Caki2 (cell line): ENCODE data around the gene LANCL2. TPM values are rescaled to one million over a fixed set of nuclear protein-coding genes. Genes with fewer than 3 reads are reported as not detected.
"Not testable (repeated sequence)": the region's sequence is repeated elsewhere in the genome, so short reads cannot be mapped to it uniquely, and the experiment has no call there.

Experiments used
- DNase-seq: peaks from one replicate; pipeline ENCODE4 v3.0.0-alpha.2; 2015; ENCODE audit warnings: low read depth
- in situ Hi-C: cut with HindIII; loops from 2 replicates; pipeline ENCODE4 v1.10.0; 2016; ENCODE audit warnings: low sequenced_read_pairs, low pct_unique_long_range_greater_than_20kb, mixed read lengths
- total RNA-seq: library from RNA; depleted of rRNA; stranded (reverse); fragments of >200 nt; shearing (Covaris generic); gene quantifications from 2 replicates; pipeline ENCODE4 v1.2.3, GENCODE V29; 2014; ENCODE audit warnings: low replicate concordance

The LANCL2 gene
- total RNA-seq, 1 experiment from 2014 or later, result 14.2 TPM

DNA sequence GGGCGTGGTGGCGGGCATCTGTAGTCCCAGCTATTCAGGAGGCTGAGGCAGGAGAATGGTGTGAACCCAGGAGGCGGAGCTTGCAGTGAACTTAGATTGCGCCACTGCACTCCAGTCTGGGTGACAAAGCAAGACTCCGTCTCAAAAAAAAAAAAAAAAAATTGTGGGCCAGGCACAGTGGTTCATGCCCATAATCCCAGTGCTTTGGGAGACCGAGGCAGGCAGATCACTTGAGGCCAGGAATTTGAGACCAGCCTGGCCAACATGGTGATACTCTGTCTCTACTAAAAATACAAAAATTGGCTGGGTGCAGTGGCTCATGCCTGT, 12.2 kb upstream of the LANCL2 start:
- DNase-seq, in situ Hi-C loops: not testable (repeated sequence)

DNA sequence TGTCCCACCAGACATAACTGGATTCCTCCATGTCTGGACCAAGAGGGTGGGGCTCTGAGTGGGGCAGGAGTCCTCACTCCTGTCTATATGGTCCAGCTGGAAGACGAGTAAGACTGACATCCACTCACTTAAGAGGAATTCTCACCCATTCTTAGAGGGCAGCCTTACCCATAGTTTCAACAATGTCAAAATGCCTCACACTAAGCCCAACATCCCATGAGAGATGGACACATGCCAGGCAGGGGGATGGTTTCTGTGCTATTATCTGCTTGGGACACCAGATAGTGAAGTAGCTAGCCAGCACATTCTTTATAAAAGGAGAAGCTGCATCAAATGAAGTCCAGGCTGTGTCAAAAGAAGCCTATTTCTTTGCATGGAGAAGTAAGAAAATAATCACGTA, 4.7 kb upstream of the LANCL2 start:
- in situ Hi-C loops, result no loop called here
- DNase-seq, result no peak

DNA sequence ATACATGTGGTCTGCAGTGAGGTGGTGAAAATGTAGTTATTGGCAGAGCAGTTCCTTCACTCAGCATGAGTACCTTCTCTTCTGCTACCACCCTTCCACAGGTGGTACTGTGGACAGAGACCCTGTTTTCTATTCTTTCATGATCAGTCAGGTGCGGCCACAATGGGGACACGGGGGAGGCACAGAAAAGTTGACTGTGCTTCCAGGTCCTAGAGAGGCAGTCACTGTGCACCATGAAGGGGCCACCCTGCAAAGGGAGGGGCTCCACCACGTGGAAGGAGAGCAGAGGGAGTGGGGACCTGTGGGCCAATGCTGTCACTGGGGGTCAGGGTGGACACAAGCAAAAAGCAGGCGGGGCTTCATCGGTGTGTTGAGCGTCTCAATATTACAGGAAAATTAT, 3.6 kb upstream of the LANCL2 start:
- in situ Hi-C loops, result no loop called here
- DNase-seq, result no peak

DNA sequence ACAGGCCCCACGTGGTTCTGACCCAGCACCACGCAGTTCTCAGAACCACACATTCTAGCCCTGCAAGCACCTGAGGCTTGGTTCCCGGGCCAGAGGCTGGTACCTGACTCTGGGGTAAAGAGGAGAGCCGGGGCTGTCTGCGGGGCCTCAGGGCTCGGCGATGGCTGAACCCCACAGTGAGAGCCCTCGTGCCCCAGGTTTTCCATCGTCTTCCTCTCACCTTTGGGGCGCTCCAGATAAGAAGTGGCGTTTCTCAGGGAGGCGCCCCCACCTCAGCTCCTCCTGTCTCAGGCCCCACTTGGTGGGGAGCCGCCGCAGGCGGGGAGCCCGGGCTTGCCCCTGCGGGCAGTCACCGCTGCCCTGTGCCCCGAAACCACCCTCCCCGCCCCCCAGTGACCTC, 2.2 kb upstream of the LANCL2 start:
- in situ Hi-C loops, result no loop called here
- DNase-seq, result no peak

DNA sequence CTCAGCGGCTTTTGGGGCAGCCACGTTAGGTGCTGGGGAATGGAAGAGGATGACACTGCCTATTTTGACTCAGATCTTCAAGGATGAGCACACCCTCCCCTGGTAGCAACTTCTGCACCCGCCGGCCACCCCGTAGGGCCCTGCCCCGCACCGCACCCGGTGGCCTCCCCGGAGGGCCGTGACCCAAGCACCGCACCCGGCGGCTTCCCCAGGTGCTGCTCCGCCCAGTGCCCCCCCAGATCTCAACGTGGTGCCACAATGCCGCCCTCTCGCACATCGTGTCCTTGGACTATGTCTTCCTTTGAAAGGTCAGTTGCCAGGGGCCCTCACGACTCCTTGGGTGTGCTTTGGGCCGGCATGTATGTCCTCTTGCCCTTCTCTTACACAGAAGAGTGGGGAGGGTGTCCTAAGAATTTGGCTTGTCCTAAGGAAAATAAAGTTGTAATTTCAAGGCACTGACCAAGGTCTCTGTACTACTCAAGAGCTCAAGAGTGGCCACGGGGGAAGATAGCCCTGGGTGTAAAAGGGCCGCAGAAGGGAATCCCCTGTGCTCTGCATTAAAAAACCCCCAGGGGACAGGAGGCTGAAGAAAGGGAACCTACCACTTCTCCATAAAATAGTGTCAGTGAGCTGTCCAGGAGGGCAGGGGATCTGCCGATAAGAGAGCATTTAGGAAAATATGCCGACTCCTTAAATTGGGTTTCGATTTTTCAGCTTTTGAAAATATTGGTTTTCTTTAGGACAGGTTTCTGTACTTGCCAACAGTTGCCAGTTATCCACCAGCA, 1.6 kb upstream of the LANCL2 start:
- in situ Hi-C loops, result no loop called here
- DNase-seq, result no peak

DNA sequence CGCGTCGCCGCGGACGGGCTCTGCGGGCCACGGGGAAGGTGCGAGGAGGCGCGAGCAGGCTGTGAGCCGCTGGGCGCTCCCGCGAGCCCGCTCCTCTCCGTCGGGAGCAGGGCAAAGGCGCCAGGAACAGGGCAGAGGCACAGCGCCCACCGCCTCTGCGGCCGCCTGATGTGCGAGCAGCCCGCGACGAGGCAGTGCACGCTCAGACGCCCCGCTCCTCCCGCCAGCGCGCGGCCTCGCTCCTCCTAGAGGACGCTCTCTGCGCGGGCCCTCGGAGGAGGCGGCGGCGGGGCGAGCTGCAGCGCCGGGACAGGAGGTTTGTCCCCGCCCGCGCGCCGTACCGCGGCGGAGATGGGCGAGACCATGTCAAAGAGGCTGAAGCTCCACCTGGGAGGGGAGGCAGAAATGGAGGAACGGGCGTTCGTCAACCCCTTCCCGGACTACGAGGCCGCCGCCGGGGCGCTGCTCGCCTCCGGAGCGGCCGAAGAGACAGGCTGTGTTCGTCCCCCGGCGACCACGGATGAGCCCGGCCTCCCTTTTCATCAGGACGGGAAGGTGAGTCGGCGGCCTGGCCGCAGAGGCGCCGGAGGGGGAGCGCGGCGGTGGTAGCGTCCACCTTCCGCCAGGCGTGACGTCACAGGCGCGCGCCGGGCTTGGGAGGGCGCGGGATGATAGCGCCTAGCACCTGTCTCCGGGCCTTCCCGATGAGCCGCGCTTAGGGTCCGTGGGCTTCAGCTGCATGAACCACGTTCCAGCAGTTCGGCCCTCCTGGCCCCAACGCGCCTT, 731 bp downstream of the LANCL2 start:
- in situ Hi-C loops, result no loop called here
- peak; percentile 97 for DNase-seq

DNA sequence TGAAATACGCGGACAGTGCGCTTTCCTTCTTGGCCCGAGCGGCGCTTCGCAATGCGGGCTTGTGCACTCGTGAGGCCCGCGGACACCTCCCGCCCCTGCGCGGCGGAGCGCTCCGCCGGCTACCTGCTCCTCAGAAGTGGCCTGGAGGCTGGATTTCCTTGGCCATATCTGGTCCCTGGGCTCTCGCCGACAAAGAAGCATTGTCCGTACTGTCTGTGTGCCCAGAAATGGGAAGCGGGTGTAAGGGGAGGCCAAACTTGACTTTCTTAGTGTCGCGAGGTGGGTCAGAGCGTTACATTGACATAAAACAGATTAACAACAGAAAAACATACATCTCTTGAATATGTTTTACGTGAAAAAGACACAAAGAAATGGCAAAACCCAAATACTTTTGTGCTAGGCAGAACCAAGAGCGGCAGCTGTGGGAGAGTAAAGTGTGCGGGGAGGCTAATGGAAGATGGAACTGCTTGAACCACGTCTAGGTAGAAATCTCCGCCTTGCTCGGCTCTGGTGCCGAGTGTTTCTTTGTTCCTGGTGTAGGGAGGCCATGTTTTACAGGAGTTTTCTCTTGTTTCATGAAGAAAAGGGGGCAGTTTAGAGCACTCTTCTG, 1.4 kb downstream of the LANCL2 start:
- DNase-seq, result no peak

DNA sequence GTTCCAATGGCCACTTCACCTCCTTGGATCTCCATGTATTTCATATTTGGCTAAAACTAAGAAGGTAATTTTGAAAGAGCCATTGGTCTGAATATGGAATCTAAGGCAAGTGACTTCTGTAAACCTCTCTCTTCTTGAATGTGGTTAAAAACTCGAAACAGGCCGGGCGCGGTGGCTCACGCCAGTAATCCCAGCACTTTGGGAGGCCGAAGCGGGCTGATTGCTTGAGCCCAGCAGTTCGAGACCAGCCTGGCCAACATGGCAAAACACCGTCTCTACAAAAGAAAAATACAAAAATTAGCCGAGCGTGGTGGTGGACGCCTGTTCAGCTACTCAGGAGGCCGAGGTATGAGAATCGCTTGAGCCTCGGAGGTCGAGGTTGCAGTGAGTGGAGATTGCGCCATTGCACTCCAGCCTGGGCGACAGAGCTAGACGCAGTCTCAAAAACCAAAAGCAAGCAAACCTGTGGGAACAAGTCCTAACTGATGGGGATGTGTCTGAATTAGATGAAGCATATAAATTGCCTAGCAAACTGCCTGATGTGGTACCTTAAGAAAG, 2.2 kb downstream of the LANCL2 start:
- in situ Hi-C loops, result no loop called here
- DNase-seq, result no peak

More for the DNA sequence above, 1.4 kb downstream of the LANCL2 start:
- in situ Hi-C loops, result no loop called here

DNA sequence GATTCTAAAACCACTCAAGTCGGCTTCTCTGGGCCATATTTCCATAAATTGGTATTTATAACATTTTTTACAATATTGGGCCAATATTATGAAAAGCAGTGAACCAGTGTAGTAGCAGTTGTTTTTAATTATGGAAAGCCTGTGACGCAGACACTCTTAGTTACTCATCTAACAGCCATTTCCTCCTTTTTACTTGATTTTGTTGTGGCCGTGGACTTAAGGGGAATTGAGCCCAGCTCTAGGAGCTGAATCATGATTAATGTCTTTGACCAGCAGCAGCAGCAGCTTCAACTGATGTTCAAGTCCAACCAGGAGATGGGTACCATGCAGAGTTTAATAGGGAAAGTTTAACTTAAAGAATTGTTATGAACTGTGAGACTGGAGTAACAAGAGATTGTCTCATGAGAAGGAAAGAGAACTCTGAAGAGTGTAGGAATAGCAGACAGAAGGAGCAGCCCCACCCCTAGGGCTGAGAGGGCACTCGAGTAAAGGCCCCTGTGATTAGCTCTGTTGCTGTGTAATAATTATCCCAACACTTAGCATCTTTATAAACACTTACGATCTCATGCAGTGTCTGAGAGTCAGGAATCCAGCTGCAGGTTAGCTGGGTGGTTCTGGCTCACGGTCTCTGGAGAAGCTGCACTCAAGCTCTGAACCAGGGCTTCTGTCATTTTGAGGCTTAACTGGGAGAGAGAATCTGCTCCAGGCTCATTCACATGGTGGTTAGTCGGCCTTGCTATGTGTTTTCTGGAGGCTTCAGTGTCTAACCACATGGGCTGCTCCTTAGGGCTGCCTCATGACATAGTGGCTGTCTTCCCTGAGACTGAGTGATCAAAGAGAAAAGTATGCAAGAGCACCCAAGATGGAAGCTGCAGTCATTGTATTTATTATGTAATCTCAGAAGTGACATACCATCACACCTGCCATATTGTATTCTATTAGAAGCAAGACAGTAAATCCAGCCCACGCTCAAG, 4.6 kb downstream of the LANCL2 start:
- in situ Hi-C loops, result no loop called here
- DNase-seq, result peak; percentile 12

DNA sequence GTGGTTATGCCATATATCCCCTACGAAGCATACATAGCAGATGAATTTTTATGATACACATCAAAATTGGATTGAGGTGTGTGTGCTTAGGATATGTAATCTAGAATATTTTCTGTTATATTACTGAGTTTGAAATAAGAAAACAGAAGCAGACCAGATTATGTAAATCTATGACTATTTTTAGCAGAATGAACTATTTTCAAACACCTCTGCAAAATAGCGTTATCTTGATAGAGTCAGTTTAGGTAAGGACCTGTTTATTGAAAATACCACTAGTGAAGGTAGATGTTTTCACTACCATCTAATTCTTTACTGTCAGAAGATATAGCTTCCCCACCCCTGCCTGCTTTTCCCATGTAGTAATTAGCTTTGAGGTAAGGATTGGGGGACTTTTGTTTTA, 9.1 kb downstream of the LANCL2 start:
- in situ Hi-C loops, result no loop called here
- DNase-seq, result no peak

DNA sequence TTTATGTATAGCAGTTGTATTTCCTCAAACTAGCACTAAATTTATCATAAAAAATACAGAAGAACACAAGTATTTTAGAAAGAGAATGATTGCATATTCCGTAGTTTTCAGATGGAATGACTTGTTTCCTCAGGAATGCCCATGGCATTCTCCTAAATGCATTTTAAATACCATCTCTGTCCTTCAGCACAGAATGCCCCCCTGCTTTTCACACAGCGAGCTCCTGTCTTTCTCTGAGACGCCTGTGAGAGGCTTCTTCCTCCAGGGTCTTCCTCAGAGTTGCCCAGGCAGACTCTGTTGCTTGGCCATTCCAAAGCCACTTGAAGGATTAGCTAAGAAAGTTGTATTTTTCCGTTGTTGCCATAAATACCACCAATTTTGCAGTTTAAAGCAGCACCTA, 10.1 kb downstream of the LANCL2 start:
- in situ Hi-C loops, result no loop called here

DNA sequence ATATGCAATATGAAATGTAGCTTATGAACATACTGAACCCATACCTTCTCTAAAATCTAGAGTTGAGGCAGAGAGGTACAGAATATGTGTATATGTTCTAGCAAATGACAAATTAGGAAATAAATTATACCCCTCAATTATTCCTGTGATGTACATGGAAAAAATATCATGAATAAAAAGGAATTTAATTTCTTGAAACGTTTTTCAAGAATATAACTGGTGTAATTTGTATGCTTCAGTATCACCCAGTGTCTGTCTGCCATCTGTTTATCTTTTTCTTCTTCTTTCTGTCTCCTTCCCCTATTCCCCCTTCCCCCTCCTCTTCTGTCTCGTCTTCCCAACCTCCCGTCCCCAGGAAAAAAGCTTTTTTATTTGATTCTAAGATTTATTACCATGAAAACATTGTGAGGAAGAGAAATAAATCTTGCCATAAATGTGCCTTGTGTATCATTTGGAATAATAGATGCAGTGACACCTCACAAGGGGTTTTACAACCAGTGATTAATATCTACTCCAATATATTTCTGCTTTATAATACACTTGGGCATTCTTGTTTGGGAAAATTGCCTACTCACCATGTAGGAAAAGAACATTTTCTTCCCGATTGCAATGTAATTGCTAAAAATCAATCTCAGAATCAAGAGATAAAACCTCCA, 12.2 kb downstream of the LANCL2 start:
- in situ Hi-C loops, result no loop called here
- DNase-seq, result no peak

More for the DNA sequence above, 10.1 kb downstream of the LANCL2 start:
- no peak for DNase-seq

DNA sequence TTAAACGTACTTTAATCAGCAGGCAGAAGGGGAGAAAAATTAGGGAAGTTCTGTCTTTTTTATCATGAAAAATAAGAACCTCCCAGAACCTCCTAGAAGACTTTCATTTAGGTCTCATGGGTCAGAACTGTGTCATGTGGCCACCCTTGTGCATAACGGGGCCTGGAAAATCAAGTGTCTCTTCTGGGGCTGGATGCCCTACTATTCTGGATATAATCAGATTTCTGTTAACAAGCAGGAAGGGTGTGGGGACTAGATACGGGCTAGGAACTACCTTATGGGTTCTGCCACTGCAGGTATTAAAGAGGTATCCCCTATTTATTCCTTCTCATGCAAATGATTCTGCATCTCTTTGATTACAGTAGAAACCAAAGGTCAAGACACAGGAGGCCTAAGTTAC, 14.1 kb downstream of the LANCL2 start:
- DNase-seq, result no peak
- in situ Hi-C loops, result no loop called here

DNA sequence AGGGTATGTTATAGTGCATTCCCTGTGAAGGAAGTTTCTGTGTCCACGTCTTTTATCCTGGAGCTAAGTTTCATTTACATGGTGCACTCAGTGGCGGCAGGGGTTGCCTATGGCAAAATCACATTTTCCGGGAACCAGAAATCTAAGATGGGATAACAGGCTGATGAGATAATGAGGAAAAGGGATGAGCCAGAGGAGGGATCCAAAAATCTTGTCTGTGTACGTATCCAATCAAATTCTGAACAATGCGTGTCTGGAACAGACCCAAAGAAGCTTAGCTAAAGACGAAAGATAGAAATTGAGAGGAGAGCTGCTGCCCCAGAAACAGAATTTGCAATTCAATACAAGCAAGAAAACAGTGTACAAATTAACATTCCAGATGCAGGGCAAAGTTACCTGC, 16.1 kb downstream of the LANCL2 start:
- in situ Hi-C loops, result no loop called here
- DNase-seq, result no peak

DNA sequence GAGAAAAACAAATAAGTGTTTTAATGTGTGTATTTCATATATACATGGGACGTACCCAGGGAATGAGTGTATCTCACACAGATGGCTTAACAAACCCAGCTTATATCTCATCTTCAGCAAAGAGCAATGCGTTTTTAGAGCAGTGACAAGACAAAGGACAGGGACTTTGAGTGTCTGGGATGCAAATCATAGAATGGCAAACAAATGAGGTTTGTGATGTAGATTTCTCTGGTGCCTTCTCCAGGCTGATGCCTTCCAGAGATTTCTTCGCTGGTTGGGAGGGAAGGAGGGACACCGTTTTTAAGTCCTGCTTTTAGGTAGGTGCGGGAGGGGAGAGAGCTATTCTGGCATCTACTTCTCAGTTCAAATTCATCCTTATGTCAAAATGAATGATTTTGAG, 16.6 kb downstream of the LANCL2 start:
- DNase-seq, result no peak
- in situ Hi-C loops, result no loop called here

DNA sequence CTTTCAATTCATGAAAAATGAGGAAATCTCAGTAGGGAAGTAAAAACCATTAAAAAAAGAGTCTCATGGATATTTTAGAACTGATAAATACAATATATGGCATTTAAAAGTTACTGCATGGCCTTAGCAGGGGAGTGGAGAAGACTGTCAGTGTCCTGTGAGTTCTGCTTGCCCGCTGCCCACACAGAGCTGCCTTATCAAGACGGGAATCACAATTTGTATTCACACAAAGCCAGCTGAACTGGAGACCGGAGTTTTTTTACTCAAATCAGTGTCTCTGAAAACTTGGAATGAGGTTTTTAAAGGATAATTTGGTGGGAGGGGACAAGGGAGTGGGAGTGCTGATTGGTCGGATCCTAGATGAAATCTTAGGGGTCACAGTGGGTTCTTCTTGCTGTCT, 17.1 kb downstream of the LANCL2 start:
- in situ Hi-C loops, result no loop called here
- no peak for DNase-seq

DNA sequence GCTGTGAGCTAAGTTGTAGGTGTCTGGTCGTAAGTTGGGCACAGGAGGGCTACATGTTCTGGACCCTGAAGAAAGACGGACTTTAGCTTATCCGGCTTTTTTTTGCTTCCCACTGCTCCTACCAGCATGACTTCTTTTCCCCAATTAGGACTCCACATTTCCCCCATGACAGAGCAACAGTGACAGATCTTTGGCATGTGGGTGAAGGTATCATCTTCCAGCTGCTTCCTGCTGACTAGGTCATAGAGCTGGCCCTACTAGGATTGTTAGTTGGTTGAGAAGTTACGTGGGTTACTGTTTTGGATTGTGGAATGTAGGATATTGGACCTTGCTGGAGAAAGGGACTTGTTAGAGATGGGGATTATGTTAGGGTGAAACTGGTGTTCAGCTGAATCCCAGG, 21.4 kb downstream of the LANCL2 start:
- DNase-seq, result no peak
- in situ Hi-C loops, result no loop called here
